ENCODE results near the gene SAV1. TPM values are rescaled to one million over a fixed set of nuclear protein-coding genes. Genes with fewer than 3 reads are reported as not detected.

The SAV1 gene
- total and polyA plus RNA-seq, 2 experiments from 2014 or later: 74.2 to 82.8 TPM

DNA sequence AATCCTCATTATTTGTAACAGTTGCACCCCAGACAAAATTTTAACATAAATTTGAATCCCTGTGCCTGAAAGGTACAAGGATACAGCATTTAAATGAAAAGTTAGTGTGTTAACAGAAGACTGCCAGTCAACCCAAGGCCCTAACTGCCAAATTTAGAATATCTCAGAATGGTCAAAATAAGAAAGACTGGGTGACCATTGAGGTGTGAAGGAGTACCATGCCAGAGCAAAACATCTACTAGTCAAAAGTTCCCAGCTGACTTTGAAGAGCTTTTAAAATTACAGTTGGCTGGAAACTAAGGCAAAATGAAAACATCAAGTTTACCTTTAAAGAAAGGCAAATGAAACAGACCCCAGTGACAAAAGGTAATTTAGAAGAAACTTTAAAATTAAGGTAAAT, 18.4 kb downstream of the SAV1 start (continued):
- TF ChIP-seq, protein P1, sequence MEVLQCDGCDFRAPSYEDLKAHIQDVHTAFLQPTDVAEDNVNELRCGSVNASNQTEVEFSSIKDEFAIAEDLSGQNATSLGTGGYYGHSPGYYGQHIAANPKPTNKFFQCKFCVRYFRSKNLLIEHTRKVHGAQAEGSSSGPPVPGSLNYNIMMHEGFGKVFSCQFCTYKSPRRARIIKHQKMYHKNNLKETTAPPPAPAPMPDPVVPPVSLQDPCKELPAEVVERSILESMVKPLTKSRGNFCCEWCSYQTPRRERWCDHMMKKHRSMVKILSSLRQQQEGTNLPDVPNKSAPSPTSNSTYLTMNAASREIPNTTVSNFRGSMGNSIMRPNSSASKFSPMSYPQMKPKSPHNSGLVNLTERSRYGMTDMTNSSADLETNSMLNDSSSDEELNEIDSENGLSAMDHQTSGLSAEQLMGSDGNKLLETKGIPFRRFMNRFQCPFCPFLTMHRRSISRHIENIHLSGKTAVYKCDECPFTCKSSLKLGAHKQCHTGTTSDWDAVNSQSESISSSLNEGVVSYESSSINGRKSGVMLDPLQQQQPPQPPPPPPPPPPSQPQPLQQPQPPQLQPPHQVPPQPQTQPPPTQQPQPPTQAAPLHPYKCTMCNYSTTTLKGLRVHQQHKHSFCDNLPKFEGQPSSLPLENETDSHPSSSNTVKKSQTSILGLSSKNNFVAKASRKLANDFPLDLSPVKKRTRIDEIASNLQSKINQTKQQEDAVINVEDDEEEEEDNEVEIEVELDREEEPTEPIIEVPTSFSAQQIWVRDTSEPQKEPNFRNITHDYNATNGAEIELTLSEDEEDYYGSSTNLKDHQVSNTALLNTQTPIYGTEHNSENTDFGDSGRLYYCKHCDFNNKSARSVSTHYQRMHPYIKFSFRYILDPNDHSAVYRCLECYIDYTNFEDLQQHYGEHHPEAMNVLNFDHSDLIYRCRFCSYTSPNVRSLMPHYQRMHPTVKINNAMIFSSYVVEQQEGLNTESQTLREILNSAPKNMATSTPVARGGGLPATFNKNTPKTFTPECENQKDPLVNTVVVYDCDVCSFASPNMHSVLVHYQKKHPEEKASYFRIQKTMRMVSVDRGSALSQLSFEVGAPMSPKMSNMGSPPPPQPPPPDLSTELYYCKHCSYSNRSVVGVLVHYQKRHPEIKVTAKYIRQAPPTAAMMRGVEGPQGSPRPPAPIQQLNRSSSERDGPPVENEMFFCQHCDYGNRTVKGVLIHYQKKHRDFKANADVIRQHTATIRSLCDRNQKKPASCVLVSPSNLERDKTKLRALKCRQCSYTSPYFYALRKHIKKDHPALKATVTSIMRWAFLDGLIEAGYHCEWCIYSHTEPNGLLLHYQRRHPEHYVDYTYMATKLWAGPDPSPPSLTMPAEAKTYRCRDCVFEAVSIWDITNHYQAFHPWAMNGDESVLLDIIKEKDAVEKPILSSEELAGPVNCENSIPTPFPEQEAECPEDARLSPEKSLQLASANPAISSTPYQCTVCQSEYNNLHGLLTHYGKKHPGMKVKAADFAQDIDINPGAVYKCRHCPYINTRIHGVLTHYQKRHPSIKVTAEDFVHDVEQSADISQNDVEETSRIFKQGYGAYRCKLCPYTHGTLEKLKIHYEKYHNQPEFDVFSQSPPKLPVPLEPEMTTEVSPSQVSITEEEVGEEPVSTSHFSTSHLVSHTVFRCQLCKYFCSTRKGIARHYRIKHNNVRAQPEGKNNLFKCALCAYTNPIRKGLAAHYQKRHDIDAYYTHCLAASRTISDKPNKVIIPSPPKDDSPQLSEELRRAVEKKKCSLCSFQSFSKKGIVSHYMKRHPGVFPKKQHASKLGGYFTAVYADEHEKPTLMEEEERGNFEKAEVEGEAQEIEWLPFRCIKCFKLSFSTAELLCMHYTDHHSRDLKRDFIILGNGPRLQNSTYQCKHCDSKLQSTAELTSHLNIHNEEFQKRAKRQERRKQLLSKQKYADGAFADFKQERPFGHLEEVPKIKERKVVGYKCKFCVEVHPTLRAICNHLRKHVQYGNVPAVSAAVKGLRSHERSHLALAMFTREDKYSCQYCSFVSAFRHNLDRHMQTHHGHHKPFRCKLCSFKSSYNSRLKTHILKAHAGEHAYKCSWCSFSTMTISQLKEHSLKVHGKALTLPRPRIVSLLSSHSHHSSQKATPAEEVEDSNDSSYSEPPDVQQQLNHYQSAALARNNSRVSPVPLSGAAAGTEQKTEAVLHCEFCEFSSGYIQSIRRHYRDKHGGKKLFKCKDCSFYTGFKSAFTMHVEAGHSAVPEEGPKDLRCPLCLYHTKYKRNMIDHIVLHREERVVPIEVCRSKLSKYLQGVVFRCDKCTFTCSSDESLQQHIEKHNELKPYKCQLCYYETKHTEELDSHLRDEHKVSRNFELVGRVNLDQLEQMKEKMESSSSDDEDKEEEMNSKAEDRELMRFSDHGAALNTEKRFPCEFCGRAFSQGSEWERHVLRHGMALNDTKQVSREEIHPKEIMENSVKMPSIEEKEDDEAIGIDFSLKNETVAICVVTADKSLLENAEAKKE (CRISPR knock-in tag; IDR thresholded peaks at IDR 0.05): no peak
- TF ChIP-seq ZNF331 (CRISPR knock-in tag; IDR thresholded peaks at IDR 0.05; ENCODE audit: low read depth) (no peak), ZNF114 (CRISPR knock-in tag; IDR thresholded peaks at IDR 0.05) (no peak), CREB1 (CRISPR knock-in tag; IDR thresholded peaks at IDR 0.05; ENCODE audit: low read depth) (no peak), NANOG (IDR thresholded peaks at IDR 0.05; ENCODE audit: borderline replicate concordance) (no peak), EZH2 (IDR thresholded peaks at IDR 0.05; ENCODE audit: low read depth, unreplicated experiment) (no peak), JUNB (IDR thresholded peaks at IDR 0.05; ENCODE audit: unreplicated experiment) (no peak)
- TF ChIP-seq, protein P2, sequence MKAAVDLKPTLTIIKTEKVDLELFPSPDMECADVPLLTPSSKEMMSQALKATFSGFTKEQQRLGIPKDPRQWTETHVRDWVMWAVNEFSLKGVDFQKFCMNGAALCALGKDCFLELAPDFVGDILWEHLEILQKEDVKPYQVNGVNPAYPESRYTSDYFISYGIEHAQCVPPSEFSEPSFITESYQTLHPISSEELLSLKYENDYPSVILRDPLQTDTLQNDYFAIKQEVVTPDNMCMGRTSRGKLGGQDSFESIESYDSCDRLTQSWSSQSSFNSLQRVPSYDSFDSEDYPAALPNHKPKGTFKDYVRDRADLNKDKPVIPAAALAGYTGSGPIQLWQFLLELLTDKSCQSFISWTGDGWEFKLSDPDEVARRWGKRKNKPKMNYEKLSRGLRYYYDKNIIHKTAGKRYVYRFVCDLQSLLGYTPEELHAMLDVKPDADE (IDR thresholded peaks at IDR 0.05): no peak
- TF ChIP-seq, protein P3, sequence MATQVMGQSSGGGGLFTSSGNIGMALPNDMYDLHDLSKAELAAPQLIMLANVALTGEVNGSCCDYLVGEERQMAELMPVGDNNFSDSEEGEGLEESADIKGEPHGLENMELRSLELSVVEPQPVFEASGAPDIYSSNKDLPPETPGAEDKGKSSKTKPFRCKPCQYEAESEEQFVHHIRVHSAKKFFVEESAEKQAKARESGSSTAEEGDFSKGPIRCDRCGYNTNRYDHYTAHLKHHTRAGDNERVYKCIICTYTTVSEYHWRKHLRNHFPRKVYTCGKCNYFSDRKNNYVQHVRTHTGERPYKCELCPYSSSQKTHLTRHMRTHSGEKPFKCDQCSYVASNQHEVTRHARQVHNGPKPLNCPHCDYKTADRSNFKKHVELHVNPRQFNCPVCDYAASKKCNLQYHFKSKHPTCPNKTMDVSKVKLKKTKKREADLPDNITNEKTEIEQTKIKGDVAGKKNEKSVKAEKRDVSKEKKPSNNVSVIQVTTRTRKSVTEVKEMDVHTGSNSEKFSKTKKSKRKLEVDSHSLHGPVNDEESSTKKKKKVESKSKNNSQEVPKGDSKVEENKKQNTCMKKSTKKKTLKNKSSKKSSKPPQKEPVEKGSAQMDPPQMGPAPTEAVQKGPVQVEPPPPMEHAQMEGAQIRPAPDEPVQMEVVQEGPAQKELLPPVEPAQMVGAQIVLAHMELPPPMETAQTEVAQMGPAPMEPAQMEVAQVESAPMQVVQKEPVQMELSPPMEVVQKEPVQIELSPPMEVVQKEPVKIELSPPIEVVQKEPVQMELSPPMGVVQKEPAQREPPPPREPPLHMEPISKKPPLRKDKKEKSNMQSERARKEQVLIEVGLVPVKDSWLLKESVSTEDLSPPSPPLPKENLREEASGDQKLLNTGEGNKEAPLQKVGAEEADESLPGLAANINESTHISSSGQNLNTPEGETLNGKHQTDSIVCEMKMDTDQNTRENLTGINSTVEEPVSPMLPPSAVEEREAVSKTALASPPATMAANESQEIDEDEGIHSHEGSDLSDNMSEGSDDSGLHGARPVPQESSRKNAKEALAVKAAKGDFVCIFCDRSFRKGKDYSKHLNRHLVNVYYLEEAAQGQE (IDR thresholded peaks at IDR 0.05; ENCODE audit: unreplicated experiment): no peak
- TF ChIP-seq, protein P4, sequence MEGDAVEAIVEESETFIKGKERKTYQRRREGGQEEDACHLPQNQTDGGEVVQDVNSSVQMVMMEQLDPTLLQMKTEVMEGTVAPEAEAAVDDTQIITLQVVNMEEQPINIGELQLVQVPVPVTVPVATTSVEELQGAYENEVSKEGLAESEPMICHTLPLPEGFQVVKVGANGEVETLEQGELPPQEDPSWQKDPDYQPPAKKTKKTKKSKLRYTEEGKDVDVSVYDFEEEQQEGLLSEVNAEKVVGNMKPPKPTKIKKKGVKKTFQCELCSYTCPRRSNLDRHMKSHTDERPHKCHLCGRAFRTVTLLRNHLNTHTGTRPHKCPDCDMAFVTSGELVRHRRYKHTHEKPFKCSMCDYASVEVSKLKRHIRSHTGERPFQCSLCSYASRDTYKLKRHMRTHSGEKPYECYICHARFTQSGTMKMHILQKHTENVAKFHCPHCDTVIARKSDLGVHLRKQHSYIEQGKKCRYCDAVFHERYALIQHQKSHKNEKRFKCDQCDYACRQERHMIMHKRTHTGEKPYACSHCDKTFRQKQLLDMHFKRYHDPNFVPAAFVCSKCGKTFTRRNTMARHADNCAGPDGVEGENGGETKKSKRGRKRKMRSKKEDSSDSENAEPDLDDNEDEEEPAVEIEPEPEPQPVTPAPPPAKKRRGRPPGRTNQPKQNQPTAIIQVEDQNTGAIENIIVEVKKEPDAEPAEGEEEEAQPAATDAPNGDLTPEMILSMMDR (conservative IDR thresholded peaks at IDR 0.05; ENCODE audit: low read depth in 2 of 2): no peak

All from GM23338 (cell line).